SIG-M5 (cell line): ENCODE data around the gene LMTK2.

Experiments used
- DNase-seq: peaks from one replicate; lab custom pipeline; 2025; lab: John Stamatoyannopoulos, UW

LMTK2 gene

GRCh38 chr7:98203261-98203963 lies 96.8 kb downstream of the LMTK2 start:
- DNase-seq = no peak

- no peak for DNase-seq
Measured at GRCh38 chr7:98203964-98204605, 97.4 kb downstream of the LMTK2 start.

- DNase-seq = no peak
Measured at GRCh38 chr7:98204670-98205069, 98.0 kb downstream of the LMTK2 start.

- DNase-seq = no peak
Measured at GRCh38 chr7:98205162-98205845, 98.6 kb downstream of the LMTK2 start.

GRCh38 chr7:98206451-98207330 lies 100.0 kb downstream of the LMTK2 start:
- DNase-seq = no peak

GRCh38 chr7:98209166-98209920 lies 102.7 kb downstream of the LMTK2 start:
- DNase-seq = no peak

GRCh38 chr7:98210513-98211220 lies 104.0 kb downstream of the LMTK2 start:
- no peak for DNase-seq

- no peak for DNase-seq
Measured at GRCh38 chr7:98211221-98211675, 104.6 kb downstream of the LMTK2 start, which contains the start of gene BHLHA15. BHLHA15 (plus strand) TSS chr7:98211439; CDS start chr7:98212310, 871 bp downstream.

- DNase-seq = no peak
Measured at GRCh38 chr7:98211676-98212531, 105.2 kb downstream of the LMTK2 start.

GRCh38 chr7:98212532-98213041 lies 105.9 kb downstream of the LMTK2 start:
- DNase-seq = no peak

GRCh38 chr7:98213296-98213887 lies 106.7 kb downstream of the LMTK2 start:
- no peak for DNase-seq

GRCh38 chr7:98213888-98214810 lies 107.5 kb downstream of the LMTK2 start:
- DNase-seq = no peak

- no peak for DNase-seq
Measured at GRCh38 chr7:98214811-98215321, 108.2 kb downstream of the LMTK2 start.

GRCh38 chr7:98215561-98216495 lies 109.2 kb downstream of the LMTK2 start:
- no peak for DNase-seq

GRCh38 chr7:98216941-98217622 lies 110.4 kb downstream of the LMTK2 start:
- DNase-seq = no peak
